Fibroblast of skin of left biceps (primary cell): ENCODE results near the gene ZNF512.

ENCODE experiments used
- DNase-seq, 2 experiments: peaks; one replicate each; pipeline ENCODE4 v3.0.0-alpha.2; 2013; ENCODE audit warnings: low read depth in 2 of 2

Gene ZNF512

GRCh38 chr2:27634291-27634690 is 51.4 kb downstream of the ZNF512 start:
- no peak for DNase-seq

GRCh38 chr2:27636766-27637165 is 53.9 kb downstream of the ZNF512 start:
- no peak for DNase-seq

- peak; percentile 66 to 69 for DNase-seq
Measured at GRCh38 chr2:27638037-27638637, 55.3 kb downstream of the ZNF512 start.

- DNase-seq: peak; percentile 87 to 88
Measured at GRCh38 chr2:27638709-27639108, 55.9 kb downstream of the ZNF512 start.

GRCh38 chr2:27640722-27641245 is 57.9 kb downstream of the ZNF512 start:
- no peak for DNase-seq

GRCh38 chr2:27645197-27645596 is 62.4 kb downstream of the ZNF512 start:
- DNase-seq: no peak

GRCh38 chr2:27647289-27647688 is 64.4 kb downstream of the ZNF512 start:
- DNase-seq: no peak

GRCh38 chr2:27647737-27648136 is 64.9 kb downstream of the ZNF512 start:
- no peak for DNase-seq

- DNase-seq: no peak
Measured at GRCh38 chr2:27651056-27651455, 68.2 kb downstream of the ZNF512 start.

GRCh38 chr2:27652341-27652740 is 69.5 kb downstream of the ZNF512 start:
- no peak for DNase-seq

- no peak for DNase-seq
Measured at GRCh38 chr2:27652790-27653189, 69.9 kb downstream of the ZNF512 start.

GRCh38 chr2:27653397-27653796 is 70.6 kb downstream of the ZNF512 start:
- DNase-seq: no peak

- no peak for DNase-seq
Measured at GRCh38 chr2:27655155-27655951, 72.5 kb downstream of the ZNF512 start.

- no peak for DNase-seq
Measured at GRCh38 chr2:27661371-27661770, 78.5 kb downstream of the ZNF512 start.

- peak; percentile 68 to 70 for DNase-seq
Measured at GRCh38 chr2:27663285-27664153, 80.7 kb downstream of the ZNF512 start, which contains the start of the genes SLC4A1AP and SUPT7L. Gene SLC4A1AP (plus strand): TSS chr2:27663889. CDS start chr2:27663915, 26 bp downstream. Gene SUPT7L (minus strand): TSS chr2:27663614. CDS start chr2:27662192, 1,422 bp downstream.

GRCh38 chr2:27664154-27664574 is 81.3 kb downstream of the ZNF512 start:
- no peak for DNase-seq

GRCh38 chr2:27664622-27665363 is 82.0 kb downstream of the ZNF512 start:
- DNase-seq: no peak

GRCh38 chr2:27667446-27667845 is 84.6 kb downstream of the ZNF512 start:
- no peak for DNase-seq

- DNase-seq: no peak
Measured at GRCh38 chr2:27671235-27671634, 88.4 kb downstream of the ZNF512 start.
